Calu3 (cell line): ENCODE measurements around the gene ZNF23. TPM values are rescaled to one million over a fixed set of nuclear protein-coding genes. Genes with fewer than 3 reads are reported as not detected.

ENCODE experiments used
- BruUV-seq: library from RNA; stranded (reverse); fragments of 400-500 nt; replicated peaks from 2 replicates; lab custom pipeline; 2021; lab: Mats Ljungman, UMichigan
- CTCF ChIA-PET: fragments of 300-600 bp; sonication (Branson Sonifier 250); formaldehyde crosslinking; loops from one replicate; lab custom pipeline; 2022; ENCODE audit warnings: antibody characterized with exemption; lab: Charles Lee
- DNase-seq: peaks from one replicate; pipeline ENCODE4 v3.0.0; 2022
- H3K27ac Mint-ChIP-seq: one replicate; pipeline ENCODE4 v1.8.0; 2022; ENCODE audit warnings: mixed read lengths; ENCODE audit not compliant: unreplicated experiment
- H3K27me3 Mint-ChIP-seq: one replicate; pipeline ENCODE4 v1.8.0; 2022; ENCODE audit warnings: mixed read lengths; ENCODE audit not compliant: unreplicated experiment
- H3K36me3 Mint-ChIP-seq: one replicate; pipeline ENCODE4 v1.8.0; 2022; ENCODE audit warnings: mild to moderate bottlenecking, moderate library complexity, mixed read lengths; ENCODE audit not compliant: insufficient read depth, unreplicated experiment
- H3K4me1 Mint-ChIP-seq: one replicate; pipeline ENCODE4 v1.8.0; 2022; ENCODE audit warnings: mild to moderate bottlenecking, low read depth, mixed read lengths; ENCODE audit not compliant: unreplicated experiment
- H3K4me3 Mint-ChIP-seq: one replicate; pipeline ENCODE4 v1.8.0; 2022; ENCODE audit warnings: mild to moderate bottlenecking, low read depth, moderate library complexity, mixed read lengths; ENCODE audit not compliant: unreplicated experiment
- H3K9me3 Mint-ChIP-seq: one replicate; pipeline ENCODE4 v1.8.0; 2022; ENCODE audit warnings: low read depth, mixed read lengths; ENCODE audit not compliant: unreplicated experiment
- intact Hi-C: fragments of 100-400 bp; cut with micrococcal nuclease; formaldehyde crosslinking; loops from one replicate; pipeline ENCODE4 v1.10.0; 2022; ENCODE audit not compliant: unreplicated experiment
- total RNA-seq: library from RNA; stranded (reverse); gene quantifications from 2 replicates; pipeline ENCODE4 v1.2.3, GENCODE V29; 2022
- TF ChIP-seq, protein P1 (sequence below): fragments of 200-600 bp; IDR thresholded peaks from one replicate; pipeline ENCODE4 v1.8.0; 2022; ENCODE audit warnings: antibody characterized with exemption; ENCODE audit not compliant: unreplicated experiment

Gene ZNF23
- total RNA-seq, 1 experiment from 2014 or later = 13.3 TPM

DNA sequence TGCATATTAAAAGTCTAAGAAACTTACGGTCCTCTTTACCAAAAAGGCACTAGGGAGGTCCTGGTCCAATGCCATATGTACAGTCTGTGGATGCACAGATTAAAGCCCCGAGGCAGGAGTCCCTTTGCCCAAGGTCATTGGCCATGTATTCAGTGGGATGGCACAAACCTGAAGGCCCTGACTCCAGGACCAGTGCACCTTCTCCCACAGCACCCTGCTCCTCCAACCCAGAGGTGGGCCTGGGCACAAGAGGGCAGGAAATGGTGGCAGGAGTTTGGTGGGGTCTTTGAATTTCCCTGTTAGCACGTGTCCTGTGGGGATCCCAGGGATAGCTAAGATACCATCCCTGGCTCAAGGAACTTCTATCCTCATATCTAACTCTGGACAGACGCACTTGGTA lies 48.7 kb downstream of the ZNF23 start:
- H3K9me3 Mint-ChIP-seq = no peaks in the 10 kb centered on the region
- peaks cover 67% of the 10 kb centered on the region for H3K27me3 Mint-ChIP-seq
- TF ChIP-seq, protein P1, sequence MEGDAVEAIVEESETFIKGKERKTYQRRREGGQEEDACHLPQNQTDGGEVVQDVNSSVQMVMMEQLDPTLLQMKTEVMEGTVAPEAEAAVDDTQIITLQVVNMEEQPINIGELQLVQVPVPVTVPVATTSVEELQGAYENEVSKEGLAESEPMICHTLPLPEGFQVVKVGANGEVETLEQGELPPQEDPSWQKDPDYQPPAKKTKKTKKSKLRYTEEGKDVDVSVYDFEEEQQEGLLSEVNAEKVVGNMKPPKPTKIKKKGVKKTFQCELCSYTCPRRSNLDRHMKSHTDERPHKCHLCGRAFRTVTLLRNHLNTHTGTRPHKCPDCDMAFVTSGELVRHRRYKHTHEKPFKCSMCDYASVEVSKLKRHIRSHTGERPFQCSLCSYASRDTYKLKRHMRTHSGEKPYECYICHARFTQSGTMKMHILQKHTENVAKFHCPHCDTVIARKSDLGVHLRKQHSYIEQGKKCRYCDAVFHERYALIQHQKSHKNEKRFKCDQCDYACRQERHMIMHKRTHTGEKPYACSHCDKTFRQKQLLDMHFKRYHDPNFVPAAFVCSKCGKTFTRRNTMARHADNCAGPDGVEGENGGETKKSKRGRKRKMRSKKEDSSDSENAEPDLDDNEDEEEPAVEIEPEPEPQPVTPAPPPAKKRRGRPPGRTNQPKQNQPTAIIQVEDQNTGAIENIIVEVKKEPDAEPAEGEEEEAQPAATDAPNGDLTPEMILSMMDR = no peak
- H3K36me3 Mint-ChIP-seq = no peaks in the 10 kb centered on the region
- H3K27ac Mint-ChIP-seq = no peak overlapping the region
- CTCF ChIA-PET = interaction anchor here (0.8 to 2.4 kb wide), 13 partner anchors 9 to 198 kb away, joined by 3 to 53 read pairs (median 5); partner anchors contain the start of gene CALB2
- no TSS peak for BruUV-seq
- no peaks in the 10 kb centered on the region for H3K4me1 Mint-ChIP-seq
- intact Hi-C loops = no loop called here
- no peak overlapping the region for H3K4me3 Mint-ChIP-seq
- no peak for DNase-seq

DNA sequence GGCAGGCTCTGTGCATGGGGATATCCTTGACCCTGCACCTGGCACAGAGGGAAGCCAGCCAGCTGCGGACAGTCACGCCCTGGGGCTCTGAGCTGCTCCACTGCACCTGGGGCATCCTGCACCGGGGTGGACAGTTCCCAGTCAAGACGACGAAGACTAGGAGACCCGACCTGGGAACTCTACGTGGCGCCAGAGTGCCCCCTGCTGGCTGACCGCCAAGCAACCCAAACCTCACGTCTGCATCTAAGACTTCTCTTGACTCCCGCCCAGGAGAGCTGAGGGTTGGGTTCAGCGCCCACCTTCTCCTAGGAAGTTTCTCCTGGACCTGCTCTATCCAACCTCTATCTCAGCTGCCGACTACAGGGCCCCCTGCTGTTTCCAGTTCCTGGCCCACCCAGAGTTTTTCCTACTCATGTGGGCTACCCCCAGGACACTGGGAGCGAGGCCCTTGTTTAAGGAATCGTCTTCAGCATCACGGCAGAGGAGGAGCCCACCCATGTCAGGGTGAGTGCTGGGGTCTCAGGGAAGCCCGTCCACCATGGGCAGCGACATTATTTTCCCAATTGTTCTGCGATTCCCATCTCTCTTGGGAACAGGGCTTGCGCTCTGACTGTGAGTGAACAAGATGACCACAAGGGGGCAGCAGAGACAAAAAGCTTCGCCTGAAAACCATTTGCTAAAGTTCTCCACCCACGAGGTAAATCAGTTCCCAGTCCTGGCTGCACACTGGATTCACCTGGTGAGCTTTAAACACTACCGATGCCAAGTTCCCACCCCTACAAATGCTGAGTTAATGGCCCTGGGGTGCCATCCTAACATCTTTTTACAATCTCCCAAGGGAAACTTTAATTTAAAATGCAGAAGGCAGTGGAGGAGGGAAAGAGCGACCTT lies 49.5 kb downstream of the ZNF23 start:
- peak; percentile 86 for DNase-seq
- Mint-ChIP-seq H3K9me3 (no peaks in the 10 kb centered on the region), H3K4me3 (peak overlapping the region; percentile 31), H3K4me1 (no peaks in the 10 kb centered on the region), H3K27me3 (peaks cover 67% of the 10 kb centered on the region), H3K36me3 (no peaks in the 10 kb centered on the region), H3K27ac (no peak overlapping the region)
- BruUV-seq = no TSS peak
- TF ChIP-seq, protein P1 = peak; percentile 68
- intact Hi-C loops = loop anchor here (1.0 kb wide), 3 partner anchors 89 to 199 kb away; no protein-coding TSS in a partner anchor
- CTCF ChIA-PET = interaction anchor here (0.8 to 2.4 kb wide), 15 partner anchors 8 to 199 kb away, joined by 3 to 53 read pairs (median 5); partner anchors contain the start of genes CALB2, CHST4 and ZNF23

DNA sequence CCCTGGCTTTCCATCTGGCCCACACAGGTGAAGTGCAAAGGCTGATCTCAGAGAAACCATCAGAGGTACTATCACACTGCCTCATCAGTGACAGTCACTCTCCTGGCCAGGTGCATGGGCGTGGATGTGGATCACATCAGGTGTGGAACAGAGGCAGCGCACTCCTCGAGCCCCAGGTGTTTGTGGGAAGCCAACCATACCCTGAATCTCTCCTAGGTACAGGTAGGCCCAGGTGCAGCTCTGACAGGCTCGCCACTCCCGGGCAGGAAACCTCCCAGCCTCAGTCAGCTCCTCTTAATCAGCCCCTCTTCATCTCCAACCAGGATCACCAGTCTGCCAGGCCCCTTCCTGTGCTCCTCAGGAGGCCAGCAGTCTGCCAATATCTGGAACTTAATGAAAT lies 51.9 kb downstream of the ZNF23 start:
- no peak for DNase-seq
- Mint-ChIP-seq H3K36me3 (no peaks in the 10 kb centered on the region), H3K9me3 (no peaks in the 10 kb centered on the region), H3K27ac (no peak overlapping the region), H3K27me3 (peaks cover 65% of the 10 kb centered on the region), H3K4me3 (no peak overlapping the region), H3K4me1 (no peaks in the 10 kb centered on the region)
- intact Hi-C loops = no loop called here
- BruUV-seq = no TSS peak
- TF ChIP-seq, protein P1 = no peak
- CTCF ChIA-PET = no interaction called here

DNA sequence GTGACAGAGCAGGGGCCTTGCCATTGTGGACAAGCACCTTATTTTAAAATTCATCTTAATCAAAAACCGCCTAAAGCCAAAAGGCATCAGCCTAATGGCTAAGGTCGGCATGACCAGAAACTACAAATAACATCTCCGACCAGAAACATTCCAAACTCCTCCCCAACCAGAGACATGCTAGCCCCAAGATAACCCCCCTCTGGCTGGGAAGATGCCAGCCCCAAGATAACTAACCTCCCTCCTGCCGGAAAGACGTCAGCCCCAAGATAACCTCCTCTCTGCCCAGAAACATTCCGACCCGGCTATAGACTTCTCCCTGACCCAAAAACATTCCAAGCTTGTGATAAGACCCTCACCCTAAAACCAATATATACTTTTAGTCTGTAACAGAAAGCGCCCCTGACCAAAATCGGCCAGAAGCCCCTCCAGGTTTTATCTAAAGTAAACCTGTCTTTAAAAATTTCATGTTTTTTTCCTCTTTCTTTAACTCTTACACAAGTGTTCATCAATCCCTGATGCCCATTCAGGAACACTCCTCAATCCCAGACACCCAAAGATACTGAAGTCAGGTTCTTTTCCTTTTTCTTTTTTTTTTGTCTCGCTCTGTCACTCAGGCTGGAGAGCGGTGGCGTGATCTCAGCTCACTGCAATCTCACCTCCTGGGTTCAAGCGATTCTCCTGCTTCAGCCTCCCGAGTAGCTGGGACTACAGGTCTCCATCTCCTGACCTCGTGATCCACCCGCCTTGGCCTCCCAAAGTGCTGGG lies 52.9 kb downstream of the ZNF23 start:
- no peak for DNase-seq
- intact Hi-C loops = no loop called here
- TF ChIP-seq, protein P1 = no peak
- Mint-ChIP-seq H3K27ac (no peak overlapping the region), H3K4me3 (no peak overlapping the region), H3K27me3 (peaks cover 61% of the 10 kb centered on the region), H3K36me3 (no peaks in the 10 kb centered on the region), H3K9me3 (no peaks in the 10 kb centered on the region), H3K4me1 (no peaks in the 10 kb centered on the region)
- CTCF ChIA-PET = interaction anchor here (0.5 kb wide), 1 partner anchor 20 kb away, joined by 3 read pairs; no protein-coding TSS in a partner anchor
- BruUV-seq = no TSS peak
